SK-N-SH treated with all-trans-retinoic acid at 6 μM for 48 hours (cell line): ENCODE results near the gene PPP1R16B.

Experiments
- ISL1 ChIP-seq: fragments of 250-450 bp; sonication (Bioruptor Pico); IDR thresholded peaks from 2 replicates; pipeline ENCODE4 v2.1.2; 2022; ENCODE audit warnings: mild to moderate bottlenecking, moderate library complexity
- TCF4 ChIP-seq: fragments of 250-450 bp; sonication (Bioruptor Pico); IDR thresholded peaks from 2 replicates; pipeline ENCODE4 v1.8.0; 2021; ENCODE audit warnings: mild to moderate bottlenecking, moderate library complexity, borderline replicate concordance
- ZFP3 ChIP-seq: fragments of 250-450 bp; sonication (Bioruptor Pico); IDR thresholded peaks from 2 replicates; pipeline ENCODE4 v1.5.0; 2020; ENCODE audit warnings: mild to moderate bottlenecking, moderate library complexity
- ZFP30 ChIP-seq: fragments of 450-650 bp; formaldehyde crosslinking; IDR thresholded peaks from 2 replicates; pipeline ENCODE4 v1.5.0; 2022; ENCODE audit warnings: mild to moderate bottlenecking, moderate library complexity
- ZNF8 ChIP-seq: fragments of 450-650 bp; formaldehyde crosslinking; IDR thresholded peaks from 2 replicates; pipeline ENCODE4 v1.5.0; 2020; ENCODE audit warnings: mild to moderate bottlenecking, moderate library complexity
- TF ChIP-seq, protein P1 (sequence below): fragments of 250-450 bp; sonication (Bioruptor Pico); IDR thresholded peaks from 2 replicates; pipeline ENCODE4 v1.8.0; 2020; ENCODE audit warnings: mild to moderate bottlenecking, moderate library complexity, borderline replicate concordance
- TF ChIP-seq, protein P2 (sequence below): fragments of 250-450 bp; sonication (Bioruptor Pico); IDR thresholded peaks from 2 replicates; pipeline ENCODE4 v1.5.1; 2021; ENCODE audit warnings: mild to moderate bottlenecking, moderate library complexity

DNA sequence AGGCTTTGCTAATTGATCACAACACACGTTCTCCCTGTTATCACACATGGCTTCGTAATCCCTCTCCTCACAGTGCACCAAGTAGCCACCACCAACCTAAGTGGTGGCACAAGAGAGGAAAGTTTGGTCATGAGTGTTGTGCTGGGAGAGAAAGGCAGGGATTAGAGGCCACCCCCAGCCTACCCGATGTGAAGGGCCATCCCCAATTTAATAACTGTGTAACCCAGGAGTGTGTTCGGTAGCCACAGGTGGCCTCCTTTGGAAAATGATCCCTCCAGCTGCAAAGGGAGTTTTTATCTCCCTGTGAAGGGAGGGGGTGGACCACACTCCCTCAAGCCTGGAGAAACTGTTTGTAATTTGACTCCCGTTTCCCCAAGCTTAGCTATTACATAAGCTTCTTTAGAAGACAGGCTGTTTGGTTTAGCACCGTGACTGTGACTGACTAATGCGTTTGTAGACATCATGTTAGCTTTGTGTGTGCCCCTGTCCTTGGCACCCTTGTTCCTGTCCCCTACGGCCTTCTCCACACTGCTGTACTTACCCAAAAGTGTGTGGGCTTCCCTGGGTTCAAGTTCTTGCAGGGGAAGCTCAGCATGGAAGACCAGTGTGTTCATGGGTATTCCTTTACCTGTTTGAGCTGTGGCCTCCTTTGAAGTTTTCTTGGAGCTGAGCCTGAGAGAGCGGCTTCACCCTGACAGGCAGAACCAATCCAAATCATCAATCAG, 20.6 kb downstream of the PPP1R16B start:
- TF ChIP-seq ZFP30 (no peak), TCF4 (no peak), ZNF8 (CRISPR knock-in tag) (no peak), ISL1 (CRISPR knock-in tag) (no peak), ZFP3 (CRISPR knock-in tag) (no peak)
- TF ChIP-seq, protein P1, sequence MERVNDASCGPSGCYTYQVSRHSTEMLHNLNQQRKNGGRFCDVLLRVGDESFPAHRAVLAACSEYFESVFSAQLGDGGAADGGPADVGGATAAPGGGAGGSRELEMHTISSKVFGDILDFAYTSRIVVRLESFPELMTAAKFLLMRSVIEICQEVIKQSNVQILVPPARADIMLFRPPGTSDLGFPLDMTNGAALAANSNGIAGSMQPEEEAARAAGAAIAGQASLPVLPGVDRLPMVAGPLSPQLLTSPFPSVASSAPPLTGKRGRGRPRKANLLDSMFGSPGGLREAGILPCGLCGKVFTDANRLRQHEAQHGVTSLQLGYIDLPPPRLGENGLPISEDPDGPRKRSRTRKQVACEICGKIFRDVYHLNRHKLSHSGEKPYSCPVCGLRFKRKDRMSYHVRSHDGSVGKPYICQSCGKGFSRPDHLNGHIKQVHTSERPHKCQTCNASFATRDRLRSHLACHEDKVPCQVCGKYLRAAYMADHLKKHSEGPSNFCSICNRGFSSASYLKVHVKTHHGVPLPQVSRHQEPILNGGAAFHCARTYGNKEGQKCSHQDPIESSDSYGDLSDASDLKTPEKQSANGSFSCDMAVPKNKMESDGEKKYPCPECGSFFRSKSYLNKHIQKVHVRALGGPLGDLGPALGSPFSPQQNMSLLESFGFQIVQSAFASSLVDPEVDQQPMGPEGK (CRISPR knock-in tag) = no peak
- TF ChIP-seq, protein P2, sequence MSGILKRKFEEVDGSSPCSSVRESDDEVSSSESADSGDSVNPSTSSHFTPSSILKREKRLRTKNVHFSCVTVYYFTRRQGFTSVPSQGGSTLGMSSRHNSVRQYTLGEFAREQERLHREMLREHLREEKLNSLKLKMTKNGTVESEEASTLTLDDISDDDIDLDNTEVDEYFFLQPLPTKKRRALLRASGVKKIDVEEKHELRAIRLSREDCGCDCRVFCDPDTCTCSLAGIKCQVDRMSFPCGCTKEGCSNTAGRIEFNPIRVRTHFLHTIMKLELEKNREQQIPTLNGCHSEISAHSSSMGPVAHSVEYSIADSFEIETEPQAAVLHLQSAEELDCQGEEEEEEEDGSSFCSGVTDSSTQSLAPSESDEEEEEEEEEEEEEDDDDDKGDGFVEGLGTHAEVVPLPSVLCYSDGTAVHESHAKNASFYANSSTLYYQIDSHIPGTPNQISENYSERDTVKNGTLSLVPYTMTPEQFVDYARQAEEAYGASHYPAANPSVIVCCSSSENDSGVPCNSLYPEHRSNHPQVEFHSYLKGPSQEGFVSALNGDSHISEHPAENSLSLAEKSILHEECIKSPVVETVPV = no peak
